ENCODE data around the gene PLIN1.

The PLIN1 gene

GRCh38 chr15:89629829-89630228 lies 49.3 kb downstream of the PLIN1 start:
- Histone ChIP-seq H3F3A (ENCODE audit: insufficient read depth, low read length) (no peaks in the 10 kb centered on the region), H3K9me3 (ENCODE audit: low read length) (0 out of 2 replicates have a peak, but pooled peaks cover 6% of the 10 kb centered on the region), H2AFZ (ENCODE audit: low read length) (no peak overlapping the region), H3K4me2 (ENCODE audit: low read length) (no peak overlapping the region), H4K20me1 (ENCODE audit: insufficient read depth, low read length) (no peaks in the 10 kb centered on the region), H3K4me1 (ENCODE audit: insufficient read depth, low read length, severe bottlenecking) (no peaks in the 10 kb centered on the region), H3K27ac (ENCODE audit: low read depth, low read length, poor library complexity, severe bottlenecking) (no peak overlapping the region), H3K9me2 (ENCODE audit: low read depth, low read length) (no peaks in the 10 kb centered on the region), H3K27me3 (ENCODE audit: insufficient read depth, low read length) (no peaks in the 10 kb centered on the region), H3K9ac (ENCODE audit: low read length) (no peak overlapping the region), H3K79me2 (ENCODE audit: insufficient read depth, low read length) (no peaks in the 10 kb centered on the region), H3K36me3 (ENCODE audit: insufficient read depth, low read length) (peaks cover 67% of the 10 kb centered on the region), H3K4me3 (ENCODE audit: low read depth, low read length, poor library complexity, severe bottlenecking) (no peak overlapping the region)
- TF ChIP-seq CTCF (IDR thresholded peaks at IDR 0.05; ENCODE audit: low read length): no peak
- no peak for TF ChIP-seq EZH2 (IDR thresholded peaks at IDR 0.05; ENCODE audit: borderline replicate concordance, low read length)

- Histone ChIP-seq H3K36me3 (ENCODE audit: insufficient read depth, low read length) (peaks cover 74% of the 10 kb centered on the region), H2AFZ (ENCODE audit: low read length) (no peak overlapping the region), H3F3A (ENCODE audit: insufficient read depth, low read length) (no peaks in the 10 kb centered on the region), H3K4me1 (ENCODE audit: insufficient read depth, low read length, severe bottlenecking) (no peaks in the 10 kb centered on the region), H3K27me3 (ENCODE audit: insufficient read depth, low read length) (no peaks in the 10 kb centered on the region), H3K9me3 (ENCODE audit: low read length) (0 out of 2 replicates have a peak, but pooled peaks cover 6% of the 10 kb centered on the region), H3K27ac (ENCODE audit: low read depth, low read length, poor library complexity, severe bottlenecking) (no peak overlapping the region), H4K20me1 (ENCODE audit: insufficient read depth, low read length) (no peaks in the 10 kb centered on the region), H3K9ac (ENCODE audit: low read length) (no peak overlapping the region), H3K4me3 (ENCODE audit: low read depth, low read length, poor library complexity, severe bottlenecking) (no peak overlapping the region), H3K4me2 (ENCODE audit: low read length) (no peak overlapping the region), H3K79me2 (ENCODE audit: insufficient read depth, low read length) (no peaks in the 10 kb centered on the region), H3K9me2 (ENCODE audit: low read depth, low read length) (no peaks in the 10 kb centered on the region)
- TF ChIP-seq CTCF (IDR thresholded peaks at IDR 0.05; ENCODE audit: low read length) (no peak), EZH2 (IDR thresholded peaks at IDR 0.05; ENCODE audit: borderline replicate concordance, low read length) (no peak)
Observed at GRCh38 chr15:89628806-89629715, 50.1 kb downstream of the PLIN1 start.

GRCh38 chr15:89628301-89628700 lies 50.9 kb downstream of the PLIN1 start:
- Histone ChIP-seq H3K9me2 (ENCODE audit: low read depth, low read length) (no peaks in the 10 kb centered on the region), H3K27me3 (ENCODE audit: insufficient read depth, low read length) (no peaks in the 10 kb centered on the region), H3K79me2 (ENCODE audit: insufficient read depth, low read length) (no peaks in the 10 kb centered on the region), H3K4me1 (ENCODE audit: insufficient read depth, low read length, severe bottlenecking) (no peaks in the 10 kb centered on the region), H3K27ac (ENCODE audit: low read depth, low read length, poor library complexity, severe bottlenecking) (no peak overlapping the region), H3F3A (ENCODE audit: insufficient read depth, low read length) (no peaks in the 10 kb centered on the region), H3K4me3 (ENCODE audit: low read depth, low read length, poor library complexity, severe bottlenecking) (no peak overlapping the region), H2AFZ (ENCODE audit: low read length) (no peak overlapping the region), H3K36me3 (ENCODE audit: insufficient read depth, low read length) (peaks cover 82% of the 10 kb centered on the region), H3K9me3 (ENCODE audit: low read length) (0 out of 2 replicates have a peak, but pooled peaks cover 3% of the 10 kb centered on the region), H3K9ac (ENCODE audit: low read length) (no peak overlapping the region), H3K4me2 (ENCODE audit: low read length) (no peak overlapping the region), H4K20me1 (ENCODE audit: insufficient read depth, low read length) (no peaks in the 10 kb centered on the region)
- no peak for TF ChIP-seq EZH2 (IDR thresholded peaks at IDR 0.05; ENCODE audit: borderline replicate concordance, low read length)
- no peak for TF ChIP-seq CTCF (IDR thresholded peaks at IDR 0.05; ENCODE audit: low read length)
